ENCODE measurements around the gene STAC3. TPM values are rescaled to one million over a fixed set of nuclear protein-coding genes. Genes with fewer than 3 reads are reported as not detected.

The STAC3 gene
- total RNA-seq, 1 donor from 2014 or later: 1.3 TPM

GRCh38 chr12:57261428-57261865 lies 10.5 kb upstream of the STAC3 start:
- Mint-ChIP-seq H3K27ac (ENCODE audit: unreplicated experiment) (no peak overlapping the region), H3K36me3 (ENCODE audit: low read depth) (peaks cover 5% of the 10 kb centered on the region), H3K9me3 (ENCODE audit: low read depth) (no peaks in the 10 kb centered on the region), H3K4me3 (ENCODE audit: unreplicated experiment) (no peak overlapping the region), H3K27me3 (ENCODE audit: low read depth) (no peaks in the 10 kb centered on the region), H3K4me1 (ENCODE audit: low read depth) (peaks cover 12% of the 10 kb centered on the region)
- no peak for DNase-seq (ENCODE audit: low spot score)
- no peak for TF ChIP-seq CTCF (IDR thresholded peaks at IDR 0.05)

- no peak for DNase-seq (ENCODE audit: low spot score)
- Mint-ChIP-seq H3K27me3 (ENCODE audit: low read depth) (no peaks in the 10 kb centered on the region), H3K4me3 (ENCODE audit: unreplicated experiment) (no peak overlapping the region), H3K9me3 (ENCODE audit: low read depth) (no peaks in the 10 kb centered on the region), H3K36me3 (ENCODE audit: low read depth) (peaks cover 10% of the 10 kb centered on the region), H3K4me1 (ENCODE audit: low read depth) (peaks cover 12% of the 10 kb centered on the region), H3K27ac (ENCODE audit: unreplicated experiment) (no peak overlapping the region)
- no peak for TF ChIP-seq CTCF (IDR thresholded peaks at IDR 0.05)
Observed at GRCh38 chr12:57260366-57260765, 9.4 kb upstream of the STAC3 start.

- H3K27me3 Mint-ChIP-seq (ENCODE audit: low read depth): no peaks in the 10 kb centered on the region
Observed at GRCh38 chr12:57258977-57259970, 8.3 kb upstream of the STAC3 start.

GRCh38 chr12:57255916-57256315 lies 4.9 kb upstream of the STAC3 start:
- H3K4me1 Mint-ChIP-seq (ENCODE audit: low read depth): peaks cover 11% of the 10 kb centered on the region
- no peak for TF ChIP-seq CTCF (IDR thresholded peaks at IDR 0.05)
- H3K36me3 Mint-ChIP-seq (ENCODE audit: low read depth): peaks cover 16% of the 10 kb centered on the region
- H3K27ac Mint-ChIP-seq (ENCODE audit: unreplicated experiment): peak overlapping the region; percentile 5
- H3K4me3 Mint-ChIP-seq (ENCODE audit: unreplicated experiment): no peak overlapping the region
- H3K27me3 Mint-ChIP-seq (ENCODE audit: low read depth): no peaks in the 10 kb centered on the region
- no peaks in the 10 kb centered on the region for H3K9me3 Mint-ChIP-seq (ENCODE audit: low read depth)
- DNase-seq (ENCODE audit: low spot score): no peak

More at GRCh38 chr12:57258977-57259970, 8.3 kb upstream of the STAC3 start:
- Mint-ChIP-seq H3K4me3 (ENCODE audit: unreplicated experiment) (no peak overlapping the region), H3K4me1 (ENCODE audit: low read depth) (peaks cover 12% of the 10 kb centered on the region), H3K9me3 (ENCODE audit: low read depth) (no peaks in the 10 kb centered on the region), H3K27ac (ENCODE audit: unreplicated experiment) (no peak overlapping the region), H3K36me3 (ENCODE audit: low read depth) (peaks cover 12% of the 10 kb centered on the region)
- DNase-seq (ENCODE audit: low spot score): no peak
- no peak for TF ChIP-seq CTCF (IDR thresholded peaks at IDR 0.05)

- Mint-ChIP-seq H3K27ac (ENCODE audit: unreplicated experiment) (no peak overlapping the region), H3K9me3 (ENCODE audit: low read depth) (no peaks in the 10 kb centered on the region), H3K27me3 (ENCODE audit: low read depth) (no peaks in the 10 kb centered on the region), H3K36me3 (ENCODE audit: low read depth) (peaks cover 13% of the 10 kb centered on the region), H3K4me3 (ENCODE audit: unreplicated experiment) (no peak overlapping the region), H3K4me1 (ENCODE audit: low read depth) (peaks cover 16% of the 10 kb centered on the region)
- no peak for TF ChIP-seq CTCF (IDR thresholded peaks at IDR 0.05)
- no peak for DNase-seq (ENCODE audit: low spot score)
Observed at GRCh38 chr12:57254506-57255280, 3.7 kb upstream of the STAC3 start.
